ENCODE results near the gene PCED1A.

DNA sequence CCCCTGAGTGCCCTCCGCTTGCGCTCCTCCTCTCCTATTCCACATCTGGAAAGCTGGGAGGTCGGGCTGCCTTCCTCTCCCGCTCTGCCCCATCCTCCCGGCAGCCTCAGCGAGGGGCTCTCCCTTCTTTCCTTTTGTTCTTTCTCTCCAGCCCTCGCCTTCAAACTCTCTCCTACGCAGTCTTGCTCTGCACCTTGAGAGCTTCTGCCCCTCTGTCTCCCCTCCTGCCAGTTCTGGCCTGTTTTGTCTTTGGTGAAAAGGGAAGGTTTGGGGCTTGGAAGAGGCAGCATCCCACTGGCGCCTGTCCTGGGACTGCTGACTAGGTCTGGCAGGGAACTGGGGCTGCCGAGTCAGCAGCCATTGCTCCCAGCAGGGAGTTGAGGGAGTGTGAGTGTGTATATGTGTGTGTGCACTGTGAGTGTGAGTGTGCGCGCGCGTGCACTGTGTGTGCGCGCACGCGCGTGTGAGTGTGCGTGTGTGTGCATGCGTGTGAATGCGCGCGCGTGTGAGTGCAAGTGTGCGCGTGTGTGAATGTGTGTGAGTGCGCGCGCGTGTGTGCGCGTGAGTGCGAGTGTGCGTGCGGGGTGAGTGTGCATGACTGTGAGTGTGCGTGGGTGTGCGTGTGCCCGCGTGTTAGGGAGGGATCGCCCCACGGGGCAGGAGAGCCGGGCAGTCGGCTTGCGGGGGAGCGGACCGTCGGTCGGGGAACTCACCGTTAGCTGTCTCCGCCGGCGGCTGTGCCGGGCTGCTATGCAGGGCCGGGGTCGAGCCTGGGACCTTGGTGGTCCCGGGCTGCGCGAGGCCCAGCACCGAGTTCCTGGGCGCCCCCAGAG lies 40.6 kb downstream of the PCED1A start:
- no peak for TF ChIP-seq POLR2A (IDR thresholded peaks at IDR 0.05; ENCODE audit: low read depth, low read length)
- no peak for TF ChIP-seq TAF1 (IDR thresholded peaks at IDR 0.05; ENCODE audit: borderline replicate concordance, low read depth, low read length)
- no peak for TF ChIP-seq POLR2AphosphoS5 (IDR thresholded peaks at IDR 0.05; ENCODE audit: low read depth, low read length)
